ENCODE data around the gene STX3. TPM values are rescaled to one million over a fixed set of nuclear protein-coding genes. Genes with fewer than 3 reads are reported as not detected.
A peak's percentile ranks its signal among the peaks of the same experiment; 100 is the strongest.
"Not testable (repeated sequence)": the region's sequence is repeated elsewhere in the genome, so short reads cannot be mapped to it uniquely, and the experiment has no call there.

STX3 gene
- total and polyA plus RNA-seq, 8 donors, result 12.1 to 21.5 (median 15.3) TPM

- Histone ChIP-seq H3K9me3 (no peaks in the 10 kb centered on the region), H3K27me3 (no peaks in the 10 kb centered on the region), H3K27ac (no peak overlapping the region), H3K4me3 (no peak overlapping the region), H3K4me1 (peaks cover 0 to 33% (median 19%) of the 10 kb centered on the region in 3 donors), H3K36me3 (no peaks in the 10 kb centered on the region)
- ATAC-seq, result no peak
- intact Hi-C loops (cut with DNase I), result no loop called here
- 59 to 66% methylated on average over 12 of the region's 12 CpGs for WGBS, 2 donors
- FAIRE-seq, result no peak
- DNase-seq, result peak in 1 of 6 donors; percentile 22
- TF ChIP-seq CTCF (IDR thresholded peaks at IDR 0.05), result no peak
These were observed 87.1 kb downstream of the STX3 start for GRCh38 chr11:59842316-59842715.

- DNase-seq (no peak), FAIRE-seq (no peak), ATAC-seq (peak in 1 of 4 donors; percentile 31)
- Histone ChIP-seq H3K36me3 (no peaks in the 10 kb centered on the region), H3K27ac (peak within 1 kb of the TSS in 2 of 4 donors; percentile 22 to 61), H3K9me3 (no peaks in the 10 kb centered on the region), H3K4me1 (peaks cover 0 to 26% (median 2%) of the 10 kb centered on the region in 3 donors), H3K27me3 (no peaks in the 10 kb centered on the region), H3K4me3 (no peak within 1 kb of the TSS)
- intact Hi-C loops (cut with DNase I), result no loop called here
- TF ChIP-seq CTCF (IDR thresholded peaks at IDR 0.05), result no peak
- WGBS, 2 donors, result 70% methylated on average over 4 of the region's 4 CpGs
These were observed 90.2 kb downstream of the STX3 start, which contains the start of gene CBLIF for GRCh38 chr11:59845399-59845798. Gene CBLIF, minus strand, starts transcription at chr11:59845499. Its CDS starts 46 bp downstream, at chr11:59845453.

- no peak for FAIRE-seq
- no peaks in the 10 kb centered on the region for H3K27me3 ChIP-seq
- H3K27ac ChIP-seq, result no peak overlapping the region
- no peak for DNase-seq
- peaks cover 0 to 23% (median 0%) of the 10 kb centered on the region in 3 donors for H3K4me1 ChIP-seq
- no peak for ATAC-seq
- H3K4me3 ChIP-seq, result no peak overlapping the region
- WGBS, 2 donors, result 84 to 88% methylated on average over 5 of the region's 5 CpGs
- intact Hi-C loops (cut with DNase I), result no loop called here
- H3K36me3 ChIP-seq, result no peaks in the 10 kb centered on the region
- no peaks in the 10 kb centered on the region for H3K9me3 ChIP-seq
- TF ChIP-seq CTCF (IDR thresholded peaks at IDR 0.05), result no peak
These were observed 91.4 kb downstream of the STX3 start for GRCh38 chr11:59846556-59846955.

- Histone ChIP-seq H3K4me3 (no peak overlapping the region), H3K27ac (no peak overlapping the region), H3K4me1 (peaks cover 0 to 23% (median 0%) of the 10 kb centered on the region in 3 donors), H3K9me3 (no peaks in the 10 kb centered on the region), H3K27me3 (no peaks in the 10 kb centered on the region), H3K36me3 (no peaks in the 10 kb centered on the region)
- WGBS, 2 donors, result 86 to 98% methylated on average over 3 of the region's 3 CpGs
- DNase-seq (no peak), FAIRE-seq (no peak), ATAC-seq (no peak)
- intact Hi-C loops (cut with DNase I), result no loop called here
- no peak for TF ChIP-seq CTCF (IDR thresholded peaks at IDR 0.05)
These were observed 92.5 kb downstream of the STX3 start for GRCh38 chr11:59847626-59848025.

- FAIRE-seq; H3K4me3 ChIP-seq; H3K27me3 ChIP-seq; DNase-seq; H3K36me3 ChIP-seq; intact Hi-C loops (cut with DNase I); ATAC-seq; H3K9me3 ChIP-seq: not testable (repeated sequence)
- Histone ChIP-seq H3K4me1 (peaks cover 0 to 23% (median 0%) of the 10 kb centered on the region in 3 donors), H3K27ac (peak overlapping the region in 3 of 4 donors; percentile 19 to 73 (median 65))
- 80 to 82% methylated on average over 6 of the region's 6 CpGs for WGBS, 2 donors
These were observed 93.3 kb downstream of the STX3 start for GRCh38 chr11:59848439-59848838.
